Measurements from ENCODE around the gene ARID1B.

GRCh38 chr6:156731396-156731795 is 45.8 kb upstream of the ARID1B start:
- TF ChIP-seq, protein P1, sequence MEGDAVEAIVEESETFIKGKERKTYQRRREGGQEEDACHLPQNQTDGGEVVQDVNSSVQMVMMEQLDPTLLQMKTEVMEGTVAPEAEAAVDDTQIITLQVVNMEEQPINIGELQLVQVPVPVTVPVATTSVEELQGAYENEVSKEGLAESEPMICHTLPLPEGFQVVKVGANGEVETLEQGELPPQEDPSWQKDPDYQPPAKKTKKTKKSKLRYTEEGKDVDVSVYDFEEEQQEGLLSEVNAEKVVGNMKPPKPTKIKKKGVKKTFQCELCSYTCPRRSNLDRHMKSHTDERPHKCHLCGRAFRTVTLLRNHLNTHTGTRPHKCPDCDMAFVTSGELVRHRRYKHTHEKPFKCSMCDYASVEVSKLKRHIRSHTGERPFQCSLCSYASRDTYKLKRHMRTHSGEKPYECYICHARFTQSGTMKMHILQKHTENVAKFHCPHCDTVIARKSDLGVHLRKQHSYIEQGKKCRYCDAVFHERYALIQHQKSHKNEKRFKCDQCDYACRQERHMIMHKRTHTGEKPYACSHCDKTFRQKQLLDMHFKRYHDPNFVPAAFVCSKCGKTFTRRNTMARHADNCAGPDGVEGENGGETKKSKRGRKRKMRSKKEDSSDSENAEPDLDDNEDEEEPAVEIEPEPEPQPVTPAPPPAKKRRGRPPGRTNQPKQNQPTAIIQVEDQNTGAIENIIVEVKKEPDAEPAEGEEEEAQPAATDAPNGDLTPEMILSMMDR (IDR thresholded peaks at IDR 0.05; ENCODE audit: insufficient read depth, low read length, poor library complexity, severe bottlenecking), result no peak
- TF ChIP-seq EZH2phosphoT487 (conservative IDR thresholded peaks at IDR 0.05; ENCODE audit: low read length), result no peak
